Right atrium auricular region (tissue), 2 donors: ENCODE results near the gene CHMP4B. TPM values are rescaled to one million over a fixed set of nuclear protein-coding genes. Genes with fewer than 3 reads are reported as not detected.

Experiments
- DNase-seq: peaks from one replicate; pipeline ENCODE4 v3.0.0-alpha.2; 2019; ENCODE audit warnings: low spot score
- H3K27ac ChIP-seq, 2 donors: fragments of 200-600 bp; sonication (generic); 1 replicate in 1 of 2; 2 replicates in 1 of 2; pipeline ENCODE4 v1.5.1; 2016 to 2019
- H3K27me3 ChIP-seq, 2 donors: fragments of 200-600 bp; sonication (generic); one replicate each; pipeline versions ENCODE4 v1.5.1 to v1.6.0; 2017 to 2019
- H3K36me3 ChIP-seq: fragments of 200-600 bp; sonication (generic); one replicate; pipeline ENCODE4 v1.5.1; 2016
- H3K4me1 ChIP-seq, 2 donors: fragments of 200-600 bp; sonication (generic); one replicate each; pipeline versions ENCODE4 v1.5.1 to v1.6.0; 2017 to 2019
- H3K4me3 ChIP-seq, 2 donors: fragments of 200-600 bp; sonication (generic); 1 replicate in 1 of 2; 2 replicates in 1 of 2; pipeline ENCODE4 v1.5.1; 2017 to 2019; ENCODE audit warnings: mild to moderate bottlenecking in 1 of 2, moderate library complexity in 1 of 2
- H3K9me3 ChIP-seq, 2 donors: fragments of 200-600 bp; sonication (generic); one replicate each; pipeline ENCODE4 v1.5.1; 2019
- CTCF ChIP-seq, 2 donors: fragments of 200-600 bp; sonication (generic); IDR thresholded peaks; one replicate each; pipeline ENCODE4 v1.5.1; 2019; ENCODE audit warnings: antibody characterized with exemption in 2 of 2
- total RNA-seq, 2 donors: library from RNA; depleted of rRNA; stranded (reverse); fragments of >200 nt; gene quantifications; one replicate each; pipeline ENCODE4 v1.1.0, GENCODE V29; 2016

Gene CHMP4B
- total RNA-seq, 2 donors from 2014 or later: 57.0 to 79.5 TPM

GRCh38 chr20:33810259-33810658, 889 bp upstream of the CHMP4B start:
- DNase-seq: no peak
- Histone ChIP-seq H3K4me3 (no peak overlapping the region), H3K4me1 (peaks cover 0 to 34% of the 10 kb centered on the region in 2 donors), H3K9me3 (no peaks in the 10 kb centered on the region), H3K27me3 (no peaks in the 10 kb centered on the region), H3K27ac (no peak overlapping the region), H3K36me3 (no peaks in the 10 kb centered on the region)
- no peak for TF ChIP-seq CTCF (IDR thresholded peaks at IDR 0.05)

GRCh38 chr20:33811776-33812151, 616 bp downstream of the CHMP4B start:
- Histone ChIP-seq H3K36me3 (no peaks in the 10 kb centered on the region), H3K4me1 (peaks cover 0 to 35% of the 10 kb centered on the region in 2 donors), H3K9me3 (no peaks in the 10 kb centered on the region), H3K27ac (peak overlapping the region; percentile 87 to 89), H3K27me3 (no peaks in the 10 kb centered on the region), H3K4me3 (peak overlapping the region; percentile 82 to 91)
- no peak for DNase-seq
- no peak for TF ChIP-seq CTCF (IDR thresholded peaks at IDR 0.05)

- H3K4me1 ChIP-seq: peaks cover 0 to 39% of the 10 kb centered on the region in 2 donors
- H3K9me3 ChIP-seq: no peaks in the 10 kb centered on the region
Measured at GRCh38 chr20:33812152-33812849, 1.2 kb downstream of the CHMP4B start.

GRCh38 chr20:33812908-33813462, 1.8 kb downstream of the CHMP4B start:
- Histone ChIP-seq H3K4me3 (peak overlapping the region; percentile 82 to 91), H3K27ac (peak overlapping the region; percentile 87 to 89), H3K36me3 (no peaks in the 10 kb centered on the region), H3K9me3 (no peaks in the 10 kb centered on the region), H3K4me1 (peaks cover 0 to 46% of the 10 kb centered on the region in 2 donors), H3K27me3 (no peaks in the 10 kb centered on the region)
- no peak for TF ChIP-seq CTCF (IDR thresholded peaks at IDR 0.05)
- DNase-seq: no peak

More at GRCh38 chr20:33812152-33812849, 1.2 kb downstream of the CHMP4B start:
- H3K36me3 ChIP-seq: no peaks in the 10 kb centered on the region
- H3K27ac ChIP-seq: peak overlapping the region; percentile 87 to 89
- peak; percentile 86 for DNase-seq
- no peaks in the 10 kb centered on the region for H3K27me3 ChIP-seq
- no peak for TF ChIP-seq CTCF (IDR thresholded peaks at IDR 0.05)
- peak overlapping the region; percentile 82 to 91 for H3K4me3 ChIP-seq

GRCh38 chr20:33814238-33814712, 3.1 kb downstream of the CHMP4B start:
- no peaks in the 10 kb centered on the region for H3K36me3 ChIP-seq
- no peak overlapping the region for H3K4me3 ChIP-seq
- no peaks in the 10 kb centered on the region for H3K27me3 ChIP-seq
- DNase-seq: no peak
- H3K27ac ChIP-seq: no peak overlapping the region
- H3K4me1 ChIP-seq: peaks cover 0 to 59% of the 10 kb centered on the region in 2 donors
- no peaks in the 10 kb centered on the region for H3K9me3 ChIP-seq
- no peak for TF ChIP-seq CTCF (IDR thresholded peaks at IDR 0.05)
